Lung (tissue), 12 donors: ENCODE results near the gene PDE4B. TPM values are rescaled to one million over a fixed set of nuclear protein-coding genes. Genes with fewer than 3 reads are reported as not detected.

Experiments used
- ATAC-seq: fragments of 200-7000 bp; cut with Tn5 transposase; one replicate; pipeline ENCODE4 v1.9.1; 2020; ENCODE audit warnings: moderate number of reproducible peaks; ENCODE audit not compliant: insufficient read depth, low FRiP score
- DNase-seq, 3 donors: peaks; one replicate each; pipeline ENCODE4 v3.0.0-alpha.2; 2013 to 2017
- H3K27ac ChIP-seq, 2 donors: one replicate each; pipeline ENCODE4 v1.5.1; 2013; ENCODE audit warnings: mild to moderate bottlenecking in 2 of 2, moderate library complexity in 2 of 2, control low read depth in 1 of 2, inconsistent platforms in 1 of 2, low read depth in 1 of 2, low read length in 1 of 2
- H3K27me3 ChIP-seq, 3 donors: one replicate each; pipeline ENCODE4 v1.5.1; 2013; ENCODE audit warnings: low read length in 2 of 3; ENCODE audit not compliant: control insufficient read depth in 3 of 3, insufficient read depth in 3 of 3
- H3K36me3 ChIP-seq, 4 donors: one replicate each; pipeline ENCODE4 v1.5.1; 2013; ENCODE audit warnings: low read length in 4 of 4, mild to moderate bottlenecking in 1 of 4, moderate library complexity in 1 of 4; ENCODE audit not compliant: control insufficient read depth in 4 of 4, insufficient read depth in 4 of 4
- H3K4me1 ChIP-seq, 5 donors: one replicate each; pipeline ENCODE4 v1.5.1; 2013; ENCODE audit warnings: low read length in 5 of 5, mild to moderate bottlenecking in 2 of 5, moderate library complexity in 1 of 5; ENCODE audit not compliant: control insufficient read depth in 5 of 5, insufficient read depth in 5 of 5
- H3K4me3 ChIP-seq: one replicate; pipeline ENCODE4 v1.5.1; 2013; ENCODE audit warnings: mild to moderate bottlenecking, control low read depth, moderate library complexity
- H3K9ac ChIP-seq, 2 donors: one replicate each; pipeline ENCODE4 v1.5.1; 2013; ENCODE audit warnings: low read length in 2 of 2, control low read depth in 1 of 2; ENCODE audit not compliant: insufficient read depth in 1 of 2
- H3K9me3 ChIP-seq, 4 donors: one replicate each; pipeline ENCODE4 v1.5.1; 2013; ENCODE audit warnings: low read length in 3 of 4, mild to moderate bottlenecking in 1 of 4, moderate library complexity in 1 of 4; ENCODE audit not compliant: control insufficient read depth in 4 of 4, insufficient read depth in 3 of 4
- WGBS, 2 donors: extraction: QIAGEN DNeasy Blood & Tissue Kit; methylation state at CpG; one replicate each; pipeline ENCODE4 v1.1.7; 2013; 5-methylcytosine and 5-hydroxymethylcytosine counted together
- polyA plus RNA-seq, 2 donors: library from polyadenylated mRNA; stranded (reverse); fragments of 200-250 nt; gene quantifications; one replicate each; pipeline ENCODE4 v1.2.1, GENCODE V29; 2013
- total RNA-seq, 2 donors: library from RNA; depleted of rRNA in 1 of 2; stranded (reverse); fragments of >200 nt in 1 of 2; gene quantifications; one replicate each; pipeline ENCODE4 v1.2.1, GENCODE V29; 2014 to 2021
- TF ChIP-seq, protein P1 (sequence below): IDR thresholded peaks from 2 replicates; pipeline ENCODE4 v1.5.1; 2012; ENCODE audit warnings: mild to moderate bottlenecking; ENCODE audit errors: control extremely low read depth, extremely low read depth
- donor health status: control.
- donor health status: control.
- donor health status: Bipolar disorder and iron deficiency.
- donor health status: healthy.
- donor health status: DM: yes; HTN: yes; CAD: no.

PDE4B gene
- total and polyA plus RNA-seq, 4 donors: 4.0 to 96.2 (median 20.2) TPM

DNA sequence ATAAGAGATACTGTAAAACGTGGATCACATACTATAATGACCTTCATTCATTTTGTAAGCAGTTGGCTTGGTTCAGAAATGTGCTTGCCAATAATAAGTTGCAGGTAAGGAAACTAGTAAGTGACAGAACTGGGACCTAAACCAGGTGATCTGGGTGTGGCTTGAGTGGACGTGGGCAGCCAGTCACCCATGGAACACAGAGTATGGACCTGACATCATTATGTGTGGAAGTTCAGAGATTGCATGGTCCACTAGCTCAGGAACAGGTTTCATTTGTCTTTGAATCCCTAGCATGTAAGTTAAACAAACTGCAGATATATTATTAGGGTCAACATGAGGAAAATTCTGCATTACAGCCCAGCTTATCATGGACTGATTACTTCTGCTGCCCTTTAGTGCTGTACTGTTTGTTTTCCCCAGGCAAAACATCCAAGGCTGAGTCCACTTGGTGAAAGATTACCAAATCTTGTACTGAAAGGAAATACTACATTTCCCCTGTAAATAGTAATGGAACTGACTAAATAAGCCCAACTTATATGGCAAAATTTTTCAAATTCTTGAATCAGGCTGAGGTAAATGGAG lies 414.0 kb downstream of the PDE4B start:
- no peak overlapping the region for H3K4me3 ChIP-seq
- DNase-seq: no peak
- TF ChIP-seq, protein P1, sequence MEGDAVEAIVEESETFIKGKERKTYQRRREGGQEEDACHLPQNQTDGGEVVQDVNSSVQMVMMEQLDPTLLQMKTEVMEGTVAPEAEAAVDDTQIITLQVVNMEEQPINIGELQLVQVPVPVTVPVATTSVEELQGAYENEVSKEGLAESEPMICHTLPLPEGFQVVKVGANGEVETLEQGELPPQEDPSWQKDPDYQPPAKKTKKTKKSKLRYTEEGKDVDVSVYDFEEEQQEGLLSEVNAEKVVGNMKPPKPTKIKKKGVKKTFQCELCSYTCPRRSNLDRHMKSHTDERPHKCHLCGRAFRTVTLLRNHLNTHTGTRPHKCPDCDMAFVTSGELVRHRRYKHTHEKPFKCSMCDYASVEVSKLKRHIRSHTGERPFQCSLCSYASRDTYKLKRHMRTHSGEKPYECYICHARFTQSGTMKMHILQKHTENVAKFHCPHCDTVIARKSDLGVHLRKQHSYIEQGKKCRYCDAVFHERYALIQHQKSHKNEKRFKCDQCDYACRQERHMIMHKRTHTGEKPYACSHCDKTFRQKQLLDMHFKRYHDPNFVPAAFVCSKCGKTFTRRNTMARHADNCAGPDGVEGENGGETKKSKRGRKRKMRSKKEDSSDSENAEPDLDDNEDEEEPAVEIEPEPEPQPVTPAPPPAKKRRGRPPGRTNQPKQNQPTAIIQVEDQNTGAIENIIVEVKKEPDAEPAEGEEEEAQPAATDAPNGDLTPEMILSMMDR: no peak
- H3K9me3 ChIP-seq: peaks cover 0 to 4% (median 1%) of the 10 kb centered on the region in 4 donors
- H3K27me3 ChIP-seq: no peaks in the 10 kb centered on the region
- no peak overlapping the region for H3K9ac ChIP-seq
- WGBS, 2 donors: 53 to 85% methylated on average over 2 of the region's 2 CpGs
- H3K36me3 ChIP-seq: no peaks in the 10 kb centered on the region
- no peaks in the 10 kb centered on the region for H3K4me1 ChIP-seq
- H3K27ac ChIP-seq: no peak overlapping the region
- no peak for ATAC-seq

GRCh38 chr1:66207484-66207883 lies 414.8 kb downstream of the PDE4B start:
- H3K9ac ChIP-seq: no peak overlapping the region
- no peaks in the 10 kb centered on the region for H3K4me1 ChIP-seq
- no peak overlapping the region for H3K4me3 ChIP-seq
- TF ChIP-seq, protein P1: no peak
- no peak for DNase-seq
- 61 to 75% methylated on average over 3 of the region's 3 CpGs for WGBS, 2 donors
- H3K36me3 ChIP-seq: no peaks in the 10 kb centered on the region
- H3K27ac ChIP-seq: no peak overlapping the region
- no peaks in the 10 kb centered on the region for H3K27me3 ChIP-seq
- no peak for ATAC-seq
- peaks cover 0 to 4% (median 1%) of the 10 kb centered on the region in 4 donors for H3K9me3 ChIP-seq

- Histone ChIP-seq H3K9me3 (peaks cover 0 to 4% (median 1%) of the 10 kb centered on the region in 4 donors), H3K27me3 (no peaks in the 10 kb centered on the region), H3K4me1 (no peaks in the 10 kb centered on the region), H3K9ac (no peak overlapping the region), H3K36me3 (no peaks in the 10 kb centered on the region), H3K4me3 (no peak overlapping the region), H3K27ac (no peak overlapping the region)
- no peak for ATAC-seq
- no peak for DNase-seq
- TF ChIP-seq, protein P1: no peak
These were observed 415.9 kb downstream of the PDE4B start for GRCh38 chr1:66208632-66209031.
